Globus pallidus (tissue), 1 donor: ENCODE measurements around the gene FARS2.

Experiments
- DNase-seq: peaks from one replicate; pipeline ENCODE4 v3.0.0-alpha.2; 2015; ENCODE audit warnings: low spot score

Gene FARS2

DNA sequence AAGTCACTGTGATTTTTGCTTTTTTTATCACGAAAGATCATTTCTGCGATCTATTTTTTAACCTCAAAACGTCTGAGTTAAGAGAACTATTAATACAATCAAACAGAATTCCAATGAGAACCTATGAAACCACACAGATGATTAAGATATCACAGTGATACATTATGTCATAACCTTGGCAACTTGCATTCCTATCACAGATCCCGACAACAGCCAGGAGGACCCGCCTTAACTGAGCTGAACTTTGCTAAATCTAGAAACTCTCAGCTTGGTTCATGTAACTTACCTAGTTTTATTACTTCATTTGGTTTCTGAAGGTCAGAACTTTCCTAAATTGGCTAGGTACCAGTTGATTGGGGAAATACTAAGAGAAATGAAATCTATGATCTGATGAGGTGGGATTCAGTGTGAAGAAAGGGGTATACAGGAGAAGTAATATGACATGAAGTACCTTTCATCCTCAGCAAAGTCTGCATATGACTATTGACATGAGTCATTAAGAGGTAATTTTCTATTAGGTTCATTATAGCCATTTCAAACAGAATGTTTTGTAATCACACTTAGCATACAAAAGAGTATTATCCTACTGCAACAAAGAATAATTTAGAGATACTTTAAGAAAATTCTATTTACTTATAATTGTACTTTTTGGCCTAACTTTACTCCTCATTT lies 11.7 kb upstream of the FARS2 start:
- DNase-seq, result no peak

DNA sequence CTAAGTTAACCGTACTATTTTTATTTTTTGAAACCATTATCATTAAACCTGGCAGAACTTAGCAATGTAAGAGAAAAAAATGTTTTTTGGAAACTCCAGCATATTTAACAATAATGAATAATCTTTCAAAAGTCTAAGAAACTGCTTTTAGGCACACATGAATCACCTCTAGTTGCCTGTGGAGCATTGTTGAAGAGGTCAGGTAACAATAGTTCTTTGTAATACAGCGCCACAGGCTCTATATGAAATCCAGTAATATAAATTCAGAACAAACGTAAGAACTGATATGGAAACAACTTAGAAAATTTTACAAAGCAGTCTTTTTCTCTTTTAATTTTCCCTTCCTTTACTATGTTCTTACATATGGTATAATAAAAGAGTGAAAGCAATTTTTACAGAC lies 10.9 kb upstream of the FARS2 start:
- DNase-seq, result no peak

DNA sequence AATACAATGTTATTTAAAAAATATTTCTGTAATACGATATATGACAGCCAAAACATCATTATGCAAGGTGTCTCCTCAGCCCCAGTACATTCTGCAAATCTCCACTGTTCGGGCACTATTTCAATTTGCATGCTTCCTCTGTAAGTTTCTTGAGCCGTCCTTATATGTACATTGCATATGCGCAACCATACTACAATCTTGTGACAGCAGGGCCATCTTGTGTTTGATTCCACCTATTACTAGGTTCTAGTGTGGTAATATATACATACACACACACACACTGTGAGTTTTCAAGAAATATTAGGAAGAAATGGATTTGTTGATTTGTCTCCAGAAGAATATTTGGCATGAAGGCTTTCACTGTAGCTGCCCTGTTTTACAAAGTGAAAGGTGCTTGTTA lies 10.4 kb upstream of the FARS2 start:
- no peak for DNase-seq

DNA sequence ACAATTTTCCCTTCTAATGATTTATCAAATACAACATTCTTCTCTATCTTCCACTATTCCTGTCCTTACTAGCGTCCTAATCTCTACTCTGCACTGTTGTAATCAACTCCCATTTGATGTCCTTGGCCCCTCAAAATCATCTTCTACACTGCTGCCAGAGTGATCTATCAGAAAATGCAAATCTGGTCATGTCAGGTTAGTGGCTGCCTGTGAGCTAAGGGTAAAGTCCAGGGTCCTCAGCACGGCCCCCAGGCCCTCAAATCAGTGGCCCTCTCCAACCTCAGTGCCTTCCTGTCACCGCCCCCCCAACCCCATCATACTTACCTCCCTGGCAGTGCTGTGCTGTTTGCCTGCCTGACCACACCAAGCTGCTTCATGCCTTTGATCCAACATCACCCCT lies 4.4 kb upstream of the FARS2 start:
- DNase-seq, result no peak

DNA sequence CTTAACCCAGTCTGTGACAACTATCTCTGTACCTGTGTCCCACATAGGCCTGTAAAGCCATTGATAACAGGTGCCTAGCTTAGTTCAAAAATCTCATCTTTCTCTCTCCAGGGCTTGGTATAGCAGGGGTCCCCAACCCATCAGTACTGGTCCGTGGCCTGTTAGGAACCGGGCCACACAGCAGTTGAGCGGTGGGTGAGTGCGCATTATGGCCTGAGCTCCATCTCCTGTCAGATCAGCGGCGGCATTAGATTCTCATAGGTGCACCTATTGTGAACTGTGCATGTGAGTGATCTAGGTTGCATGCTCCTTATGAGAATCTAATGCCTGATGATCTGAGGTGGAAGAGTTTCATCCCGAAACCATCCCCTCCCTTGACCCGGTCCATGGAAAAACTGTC lies 3.9 kb upstream of the FARS2 start:
- DNase-seq, result no peak

DNA sequence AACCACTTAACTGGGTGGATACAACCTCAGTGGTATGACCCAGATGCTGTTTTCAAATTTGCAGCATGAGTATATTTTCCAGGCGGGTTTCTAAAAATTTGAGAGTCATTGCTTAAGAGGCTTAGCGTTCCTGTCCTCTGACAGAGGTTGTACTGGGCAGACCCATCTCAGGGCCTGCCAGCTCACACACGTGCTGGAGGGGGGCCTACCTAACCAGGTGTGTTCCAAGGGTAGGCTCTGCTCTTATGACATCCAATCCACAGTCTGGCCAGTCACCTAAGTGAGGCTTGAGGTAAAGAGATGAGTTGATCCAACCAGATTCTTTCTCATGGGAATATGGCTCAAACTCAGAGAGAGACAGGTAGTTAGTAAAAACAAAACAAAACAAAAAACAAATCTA lies 1.9 kb upstream of the FARS2 start:
- no peak for DNase-seq

DNA sequence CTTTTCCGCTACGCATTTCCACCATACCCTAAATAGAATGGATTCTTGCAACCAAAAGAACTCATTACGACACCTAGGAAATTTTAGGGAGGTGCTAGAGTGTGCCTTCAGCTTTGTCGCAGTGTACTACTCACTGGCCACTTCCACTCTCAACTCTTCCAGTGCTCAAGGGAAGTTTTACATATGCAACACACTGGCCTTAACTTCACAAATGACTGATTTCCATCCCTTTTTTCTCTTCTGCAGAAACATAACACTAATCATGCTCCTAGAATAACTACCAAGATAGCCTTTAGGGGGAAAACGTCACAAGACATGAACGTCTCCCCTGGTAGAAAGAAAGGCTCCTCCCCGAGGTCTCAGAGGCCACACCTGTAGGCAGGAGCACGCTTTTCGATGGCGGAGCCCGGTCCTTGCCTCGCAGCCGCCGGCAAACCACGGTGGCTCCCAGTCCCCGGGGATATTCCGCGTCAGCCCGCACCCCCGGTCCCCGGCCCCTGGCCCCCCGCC lies 1.1 kb upstream of the FARS2 start:
- no peak for DNase-seq

DNA sequence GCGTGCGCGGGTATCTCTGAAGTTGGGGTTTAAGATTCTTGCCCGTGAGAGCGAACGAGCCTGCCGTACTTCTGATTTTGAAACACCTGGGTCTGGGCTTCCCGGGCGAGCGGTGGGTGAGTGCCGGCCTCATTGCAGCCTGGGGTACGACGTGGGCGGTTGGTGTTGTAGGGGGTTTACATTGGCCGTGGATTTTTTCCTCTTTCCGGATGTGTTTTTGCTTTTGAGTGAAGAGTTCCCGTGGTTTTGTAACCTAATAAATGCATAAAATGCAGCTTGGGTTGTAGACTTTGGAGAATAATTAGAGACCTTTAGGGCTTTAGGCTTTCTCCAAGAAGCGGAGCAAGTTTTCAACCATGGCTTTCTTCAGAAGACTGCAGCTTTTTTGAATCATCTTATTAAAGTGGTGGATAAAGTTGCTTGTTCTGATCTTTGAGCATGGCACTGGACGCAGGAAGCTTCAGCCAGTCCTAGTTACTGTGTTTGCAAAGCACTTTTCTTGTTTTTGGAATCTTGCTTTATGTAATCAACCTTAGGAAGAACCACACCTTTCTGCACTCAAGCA lies 314 bp downstream of the FARS2 start:
- DNase-seq, result no peak

DNA sequence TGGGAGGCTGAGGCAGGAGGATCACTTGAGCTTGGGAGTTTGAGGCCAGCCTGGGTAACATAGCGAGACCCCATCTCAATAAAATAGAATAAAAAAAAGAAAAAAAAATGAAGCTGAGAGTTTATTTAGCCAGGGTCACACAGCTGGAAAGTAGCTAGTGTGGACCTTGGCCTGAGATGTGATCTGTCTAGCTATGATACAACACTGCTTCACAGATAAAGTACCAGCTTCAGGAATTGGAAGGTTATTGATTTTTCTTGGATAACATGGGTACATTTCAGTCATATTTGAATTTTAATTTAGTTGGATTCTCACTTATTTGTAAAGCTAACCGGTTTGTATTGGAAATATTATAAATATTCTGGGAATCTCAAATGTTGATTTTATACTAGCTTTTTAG lies 5.1 kb downstream of the FARS2 start:
- no peak for DNase-seq

DNA sequence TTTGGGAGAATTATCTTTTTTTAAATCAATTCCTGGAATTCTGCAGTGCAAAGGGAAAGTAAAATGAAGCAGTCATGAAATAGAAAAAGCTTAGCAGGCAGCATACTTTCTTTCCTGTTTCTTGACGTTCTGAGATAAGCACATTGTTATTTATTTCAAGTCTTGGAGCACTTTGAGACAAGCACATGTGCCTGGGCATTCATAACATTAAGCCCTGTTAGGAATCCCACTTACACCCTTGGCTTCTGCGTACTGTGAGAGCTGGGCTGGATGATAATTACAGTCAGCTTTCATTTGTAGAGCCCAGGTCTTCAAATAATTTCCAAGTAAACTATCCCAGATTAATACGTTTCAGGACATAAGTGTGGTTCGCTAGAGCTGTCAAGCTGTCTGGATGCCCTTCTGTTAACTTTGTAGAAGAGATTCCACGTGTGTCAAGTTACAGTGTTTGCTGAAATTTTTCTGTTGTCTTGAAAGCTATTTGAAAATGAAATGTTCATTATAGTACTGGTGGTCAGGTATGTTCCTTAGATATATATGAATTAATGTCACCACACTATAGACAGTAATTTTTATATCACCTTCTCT lies 8.9 kb downstream of the FARS2 start:
- no peak for DNase-seq

DNA sequence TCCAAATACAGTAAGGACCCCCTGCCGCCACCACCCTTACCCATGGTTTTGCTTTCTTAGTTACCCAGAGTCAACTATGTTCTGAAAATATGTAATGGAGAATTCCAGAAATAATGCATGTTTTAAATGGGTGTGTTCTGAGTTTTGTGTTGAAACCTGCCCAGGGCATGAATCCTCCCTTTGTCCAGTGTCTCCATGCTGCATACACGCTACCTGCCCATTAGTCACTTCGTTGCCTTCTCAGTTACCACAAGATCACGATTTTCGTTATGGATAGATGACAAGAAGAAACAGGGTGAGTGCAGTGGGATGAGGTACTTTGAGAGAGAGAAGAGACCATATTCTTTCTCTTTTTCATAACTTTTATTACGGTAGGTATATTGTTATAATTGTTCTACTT lies 10.6 kb downstream of the FARS2 start:
- DNase-seq, result no peak

DNA sequence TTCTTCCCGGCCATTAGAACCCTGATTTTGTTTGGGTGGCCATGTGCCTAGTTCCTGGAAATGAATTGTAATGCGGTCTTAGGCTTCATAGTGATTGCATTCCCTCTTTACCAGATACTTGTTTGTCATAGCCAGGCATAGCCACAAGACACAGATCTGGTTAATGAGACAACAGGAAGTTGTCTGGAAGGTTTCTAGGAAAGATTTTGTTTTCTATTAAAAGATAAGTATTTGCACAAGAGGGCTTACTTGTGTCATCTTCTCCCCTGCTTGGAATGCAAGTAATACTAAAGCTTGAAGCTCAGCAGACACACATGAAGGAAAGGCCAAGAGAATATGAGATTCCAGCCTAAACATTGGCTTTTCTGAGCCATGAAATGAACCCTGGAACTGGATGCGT lies 12.9 kb downstream of the FARS2 start:
- DNase-seq, result no peak

DNA sequence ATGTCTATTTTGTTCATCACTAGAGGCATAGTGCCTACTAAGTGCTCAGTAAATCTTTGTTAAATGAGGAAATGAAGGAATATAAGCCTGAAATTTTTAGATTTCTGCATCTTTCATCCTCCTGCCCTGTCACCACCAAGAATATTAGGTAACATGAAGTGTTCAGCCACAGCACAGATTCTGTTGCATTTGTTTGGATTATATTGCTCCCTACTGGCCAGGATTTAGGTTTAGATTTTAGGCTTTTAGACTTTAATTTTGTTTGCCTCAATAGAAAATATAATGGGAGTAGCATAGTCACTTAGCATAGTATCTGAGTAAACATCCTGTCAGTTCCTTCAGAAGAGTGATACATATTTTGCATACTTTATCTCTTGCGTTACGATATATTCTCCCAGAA lies 14.2 kb downstream of the FARS2 start:
- DNase-seq, result no peak

DNA sequence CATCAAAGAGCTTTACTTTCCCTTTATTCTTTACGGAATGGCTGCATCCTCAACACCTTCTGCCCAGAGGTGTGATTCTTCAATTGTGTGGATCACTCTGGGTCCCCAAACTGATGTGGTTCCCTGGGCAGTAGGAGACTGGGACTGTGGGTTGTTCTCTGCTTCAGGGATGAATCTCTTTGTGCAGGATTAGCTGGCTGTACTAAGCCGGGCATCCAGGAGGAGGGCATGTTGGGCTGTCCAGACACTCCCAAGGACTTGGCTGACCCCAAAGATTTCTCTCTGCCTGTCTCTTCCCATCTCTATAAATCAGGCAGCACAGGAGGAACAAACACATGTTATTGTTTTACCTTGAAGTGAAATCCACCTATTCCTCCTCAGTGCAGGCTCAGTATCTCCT lies 15.3 kb downstream of the FARS2 start:
- no peak for DNase-seq

DNA sequence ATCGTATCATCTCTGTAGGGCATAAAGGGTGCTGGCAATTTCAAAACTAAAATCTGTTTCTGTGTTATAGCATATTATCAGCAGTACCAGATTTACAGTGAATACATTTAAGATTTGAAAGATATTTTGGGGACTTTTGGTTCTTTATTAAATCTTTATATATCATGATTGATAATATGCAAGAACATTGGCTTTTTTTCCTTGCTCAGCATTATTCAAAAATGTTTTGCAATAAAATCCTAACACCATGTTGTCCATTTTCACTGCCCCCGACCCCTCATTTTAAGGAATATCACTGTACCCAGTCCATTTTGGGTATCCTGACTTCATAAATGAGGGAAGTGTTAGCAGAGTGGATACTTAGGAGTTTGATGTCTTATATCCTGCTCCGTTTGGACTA lies 16.3 kb downstream of the FARS2 start:
- DNase-seq, result no peak

DNA sequence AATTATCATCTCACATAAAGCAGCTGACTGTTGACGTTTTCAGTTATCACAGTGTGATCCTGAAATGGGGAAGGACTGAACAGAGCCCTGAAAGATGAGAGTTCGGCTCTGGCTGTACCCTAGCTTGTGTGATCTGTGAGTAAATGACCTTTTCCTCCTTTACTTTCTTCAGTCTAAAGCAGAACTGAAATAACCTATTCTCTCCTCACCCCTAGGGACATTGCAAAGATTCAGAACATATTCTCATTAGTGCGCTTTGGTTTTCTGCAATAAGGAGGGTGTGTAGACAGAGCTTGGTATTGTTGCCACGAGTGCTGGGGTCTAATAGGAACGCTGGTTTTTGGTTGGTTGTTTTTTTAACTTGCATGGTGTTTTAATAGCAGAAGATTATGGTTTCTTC lies 16.7 kb downstream of the FARS2 start:
- DNase-seq, result no peak

DNA sequence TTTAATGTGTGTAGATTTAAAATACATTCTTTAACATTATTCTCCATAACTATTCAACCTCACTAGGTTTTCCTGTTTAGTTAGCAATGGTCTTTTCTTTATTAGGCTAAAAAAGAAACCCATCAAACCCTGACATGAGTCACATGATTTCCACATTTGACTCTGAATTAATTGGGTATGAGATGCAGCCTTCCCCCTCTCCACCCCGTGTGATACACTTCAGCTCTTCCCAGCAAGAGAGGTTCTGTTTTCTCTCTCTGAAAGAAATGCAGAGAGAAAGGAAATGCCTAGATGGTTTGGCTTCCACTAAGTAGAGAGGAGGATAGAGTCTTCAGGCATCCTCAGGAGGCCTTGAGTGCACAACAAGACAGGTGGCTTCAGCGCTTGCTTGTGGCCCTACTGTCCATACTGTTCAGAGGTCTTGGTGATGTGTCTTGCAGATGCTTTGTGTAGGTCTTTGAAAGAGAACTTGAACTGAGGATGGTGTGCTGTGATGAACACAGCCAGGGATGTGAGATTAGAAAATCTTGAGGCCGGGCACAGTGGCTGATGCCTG lies 17.3 kb downstream of the FARS2 start:
- DNase-seq, result no peak

DNA sequence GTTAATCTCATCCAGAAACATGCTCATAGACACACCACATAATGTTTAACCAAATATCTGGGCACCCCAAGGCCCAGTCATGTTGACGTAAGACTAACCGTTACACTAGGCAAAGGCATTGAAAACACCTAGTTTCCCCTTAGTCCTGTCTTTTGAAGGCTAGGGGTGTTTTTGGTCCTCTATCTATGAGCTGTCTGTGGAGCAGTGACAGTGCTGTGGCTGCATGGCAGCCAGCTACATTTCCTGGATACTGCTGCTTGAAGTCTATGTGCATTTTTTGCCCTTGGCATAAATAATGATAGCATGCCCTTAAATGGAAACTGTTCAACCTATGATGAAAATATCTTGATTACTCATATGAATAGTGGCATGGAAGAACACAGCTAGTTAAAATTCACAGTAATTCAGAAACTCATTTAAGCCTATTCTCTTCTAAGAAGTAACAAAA lies 18.6 kb downstream of the FARS2 start:
- no peak for DNase-seq

DNA sequence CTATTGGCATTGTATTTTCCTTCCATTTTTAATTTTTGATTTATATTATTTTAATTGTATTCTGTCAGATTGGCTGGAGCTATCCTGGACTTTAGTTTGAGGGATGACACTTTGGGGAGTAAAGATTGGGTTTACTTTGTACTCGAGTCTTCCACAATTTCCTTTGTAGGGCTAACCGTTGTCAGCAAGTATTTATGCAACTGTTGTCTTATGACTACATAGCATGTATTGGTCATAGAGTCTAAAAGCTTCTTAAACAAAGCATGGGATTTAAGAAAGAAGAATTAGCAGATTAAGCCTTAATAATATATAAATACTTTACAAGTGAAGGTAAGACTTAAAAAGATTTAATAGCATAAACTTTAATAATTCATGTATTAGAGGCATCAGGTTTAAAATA lies 19.6 kb downstream of the FARS2 start:
- DNase-seq, result no peak

DNA sequence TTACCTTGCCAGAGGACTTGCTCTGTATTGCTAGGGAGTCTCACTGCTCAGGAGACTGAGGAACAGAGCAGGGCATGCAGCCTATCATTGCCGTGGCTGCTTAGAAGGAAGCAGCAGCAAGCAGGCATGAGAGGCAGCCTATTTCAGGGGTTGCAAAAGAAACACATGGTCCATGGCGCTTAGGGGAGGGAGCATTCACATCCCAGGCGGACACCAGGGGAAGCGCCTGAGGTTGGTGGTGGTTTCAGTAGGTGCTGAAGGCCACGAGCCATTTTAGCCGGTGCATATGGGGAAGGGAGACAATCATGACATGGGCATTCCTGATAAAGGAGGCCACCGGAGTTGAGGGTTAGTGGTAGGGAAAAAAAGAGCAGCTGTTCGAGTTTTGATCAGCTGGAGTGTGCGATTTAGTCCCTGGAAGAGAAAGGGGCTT lies 20.9 kb downstream of the FARS2 start:
- no peak for DNase-seq

DNA sequence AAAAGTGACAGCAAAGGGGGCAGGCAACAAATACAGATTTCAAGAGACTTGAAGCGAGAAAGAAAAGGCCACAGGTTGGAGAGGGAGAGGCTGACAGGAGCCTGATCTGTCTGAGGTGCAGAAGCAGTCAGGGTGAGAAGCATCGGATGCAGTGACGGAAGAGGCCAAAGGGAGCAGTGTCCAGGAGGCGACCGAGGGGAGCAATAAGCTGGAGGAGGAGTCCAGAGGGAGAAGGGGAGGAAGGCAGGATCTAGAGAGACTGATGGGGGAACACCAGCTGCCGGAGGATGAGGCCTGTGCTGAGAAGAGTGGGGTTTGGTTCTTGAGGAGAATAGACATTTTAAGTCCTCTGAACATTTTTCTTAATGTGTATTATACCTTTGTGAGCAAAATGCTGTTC lies 23.8 kb downstream of the FARS2 start:
- no peak for DNase-seq

DNA sequence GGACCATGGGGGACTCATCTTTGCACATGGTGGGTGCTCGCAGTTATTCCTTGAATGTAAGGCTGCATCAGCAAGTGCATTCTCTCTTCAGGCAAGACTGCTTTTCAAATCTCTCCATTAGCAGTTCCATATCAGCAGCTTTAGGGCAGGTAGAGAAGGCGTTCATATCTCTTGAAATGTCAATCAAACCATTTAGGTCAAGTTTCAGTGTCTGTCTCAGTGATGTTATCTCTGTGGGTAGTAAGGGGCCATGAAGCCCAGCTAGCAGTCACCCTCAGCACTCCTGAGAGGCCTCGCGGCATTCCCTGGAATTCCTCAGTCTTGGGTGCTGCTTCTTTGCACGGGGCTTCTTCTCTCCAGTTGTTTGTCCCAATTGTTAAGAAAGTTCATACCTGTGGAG lies 24.2 kb downstream of the FARS2 start:
- DNase-seq, result no peak

DNA sequence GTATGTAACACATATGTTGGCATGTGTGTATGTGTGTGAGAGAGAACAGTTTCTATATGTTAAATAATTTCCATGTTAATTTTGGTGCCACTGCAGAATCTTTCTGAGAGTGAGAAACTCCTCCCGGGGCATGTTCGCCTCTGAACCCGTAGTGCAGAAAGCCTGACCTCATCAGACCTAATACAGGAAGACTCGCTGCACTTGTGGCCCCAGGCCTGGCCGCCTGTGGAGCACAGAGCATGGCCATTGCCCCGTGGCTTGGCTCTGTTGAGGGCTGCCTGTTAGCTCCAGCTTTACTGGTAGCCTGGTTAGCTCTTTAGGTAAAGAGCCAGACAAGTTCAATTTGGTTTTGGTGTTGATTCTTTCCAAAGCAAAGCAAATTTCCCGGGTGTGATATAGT lies 25.5 kb downstream of the FARS2 start:
- no peak for DNase-seq
